Mesodermal cell (in vitro differentiated cells): ENCODE measurements around the gene SORCS3.

Source experiments
- H3K27ac ChIP-seq: 2 replicates; pipeline ENCODE4 v1.7.0; 2013; ENCODE audit warnings: mild to moderate bottlenecking, low read depth, low read length, moderate library complexity; ENCODE audit not compliant: severe bottlenecking
- H3K36me3 ChIP-seq: 2 replicates; pipeline ENCODE4 v1.7.1; 2013; ENCODE audit warnings: mild to moderate bottlenecking, low read length, moderate library complexity; ENCODE audit not compliant: control insufficient read depth, insufficient read depth
- H3K4me1 ChIP-seq: one replicate; pipeline ENCODE4 v1.7.1; 2013; ENCODE audit warnings: mild to moderate bottlenecking, low read length; ENCODE audit not compliant: insufficient read depth, control insufficient read depth, poor library complexity, severe bottlenecking
- H3K4me3 ChIP-seq: 2 replicates; pipeline ENCODE4 v1.7.0; 2013; ENCODE audit warnings: low read length, control low read depth, mild to moderate bottlenecking; ENCODE audit not compliant: insufficient read depth, poor library complexity, severe bottlenecking; ENCODE audit errors: extremely low read depth
- H3K9me3 ChIP-seq: 2 replicates; pipeline ENCODE4 v1.7.1; 2013; ENCODE audit warnings: mild to moderate bottlenecking, low read length, moderate library complexity; ENCODE audit not compliant: control insufficient read depth
- WGBS, 2 experiments: methylation state at CpG; one replicate each; pipeline ENCODE4 v1.1.5; 2013; ENCODE audit warnings: missing lambda C conversion rate in 2 of 2; ENCODE audit not compliant: insufficient coverage in 2 of 2; 5-methylcytosine and 5-hydroxymethylcytosine counted together

Gene SORCS3

DNA sequence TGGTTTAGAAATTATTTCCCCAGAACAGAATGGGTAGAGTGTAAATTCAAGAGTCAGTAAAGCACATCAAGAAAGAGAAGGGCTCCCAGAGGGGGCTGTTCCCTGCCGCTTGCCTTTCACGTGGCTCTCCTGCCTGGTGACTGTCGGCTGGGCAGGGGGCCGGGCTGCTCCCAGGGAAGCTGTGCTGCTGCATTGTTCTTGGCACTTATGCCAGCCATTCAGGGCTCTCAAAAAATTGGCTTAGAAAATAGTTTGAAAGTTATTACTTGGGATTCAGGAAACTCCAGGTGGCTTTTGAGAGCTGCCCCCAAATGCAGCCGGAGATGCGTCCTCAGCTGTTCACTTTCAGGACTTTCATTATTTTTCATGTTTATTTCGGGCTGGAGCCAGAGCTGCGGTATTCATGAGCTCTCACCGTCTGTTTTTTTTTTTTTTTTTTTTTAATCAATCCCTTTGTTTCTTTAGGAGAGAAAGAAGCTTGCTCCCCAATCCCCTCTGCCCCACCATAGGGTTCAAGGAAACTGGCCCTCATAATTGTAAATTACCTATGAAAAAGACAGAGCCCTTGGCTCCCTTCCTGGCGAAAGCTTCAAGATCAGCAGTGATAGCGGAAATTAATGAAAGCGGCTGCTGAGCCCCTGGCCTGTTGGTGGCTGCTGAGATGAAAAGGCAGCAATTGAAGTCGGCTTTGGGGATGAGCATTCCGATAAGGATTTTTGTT lies 94.1 kb downstream of the SORCS3 start:
- H3K9me3 ChIP-seq: no peaks in the 10 kb centered on the region
- WGBS, 2 experiments: 32 to 45% methylated on average over 7 to 8 of the region's 14 CpGs
- no peaks in the 10 kb centered on the region for H3K4me1 ChIP-seq
- no peaks in the 10 kb centered on the region for H3K36me3 ChIP-seq
- no peak overlapping the region for H3K4me3 ChIP-seq
- no peak overlapping the region for H3K27ac ChIP-seq

GRCh38 chr10:104735757-104736391 lies 94.8 kb downstream of the SORCS3 start:
- Histone ChIP-seq H3K4me3 (no peak overlapping the region), H3K27ac (no peak overlapping the region), H3K4me1 (no peaks in the 10 kb centered on the region), H3K9me3 (no peaks in the 10 kb centered on the region), H3K36me3 (no peaks in the 10 kb centered on the region)
- WGBS, 2 experiments: 80 to 87% methylated on average over 6 of the region's 10 CpGs

DNA sequence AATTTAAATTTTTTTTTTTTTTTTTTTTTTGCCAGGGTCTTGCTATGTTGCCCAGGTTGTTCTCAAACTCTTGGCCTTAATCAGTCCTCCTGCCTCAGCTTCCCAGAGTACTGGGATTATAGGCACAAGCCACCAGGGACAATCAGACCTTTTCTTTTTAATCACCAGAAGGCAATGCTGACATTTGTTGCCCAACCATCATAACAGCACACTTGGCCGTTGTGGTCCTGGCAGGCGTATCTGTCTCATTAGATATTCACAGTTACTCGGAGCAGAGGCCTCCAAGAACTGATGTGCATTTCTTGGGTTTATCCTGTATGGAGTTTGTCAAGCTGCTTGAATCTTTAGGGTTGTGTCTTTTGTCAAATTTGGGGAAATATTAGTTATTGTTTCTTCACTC lies 100.0 kb downstream of the SORCS3 start:
- no peaks in the 10 kb centered on the region for H3K9me3 ChIP-seq
- 90% methylated on average over 2 of the region's 3 CpGs; no CpG with 5 or more reads in 1 of the 2 experiments for WGBS, 2 experiments
- no peaks in the 10 kb centered on the region for H3K4me1 ChIP-seq
- H3K27ac ChIP-seq: no peak overlapping the region
- no peak overlapping the region for H3K4me3 ChIP-seq
- H3K36me3 ChIP-seq: no peaks in the 10 kb centered on the region

DNA sequence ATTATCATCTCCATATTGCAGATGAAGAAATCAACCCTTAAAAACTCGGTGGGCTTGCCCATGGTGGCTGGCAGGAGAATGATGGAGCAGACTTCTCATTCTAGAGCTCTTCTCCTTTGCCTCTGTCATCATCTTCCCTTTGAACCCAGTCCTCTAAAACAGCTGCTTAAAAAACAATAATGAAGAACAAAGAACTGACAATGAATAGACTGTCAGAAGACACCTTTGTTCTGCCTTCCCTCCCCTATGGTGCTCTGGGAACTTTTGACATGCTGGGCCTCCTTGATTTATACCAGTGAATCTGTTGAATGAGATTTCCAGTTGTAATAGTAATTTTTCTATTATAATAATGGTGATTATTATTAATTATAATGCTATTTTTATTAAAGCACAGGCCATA lies 103.0 kb downstream of the SORCS3 start:
- 50% methylated on average over 1 of the region's 1 CpG; no CpG with 5 or more reads in 1 of the 2 experiments for WGBS, 2 experiments
- H3K9me3 ChIP-seq: no peaks in the 10 kb centered on the region
- no peaks in the 10 kb centered on the region for H3K36me3 ChIP-seq

DNA sequence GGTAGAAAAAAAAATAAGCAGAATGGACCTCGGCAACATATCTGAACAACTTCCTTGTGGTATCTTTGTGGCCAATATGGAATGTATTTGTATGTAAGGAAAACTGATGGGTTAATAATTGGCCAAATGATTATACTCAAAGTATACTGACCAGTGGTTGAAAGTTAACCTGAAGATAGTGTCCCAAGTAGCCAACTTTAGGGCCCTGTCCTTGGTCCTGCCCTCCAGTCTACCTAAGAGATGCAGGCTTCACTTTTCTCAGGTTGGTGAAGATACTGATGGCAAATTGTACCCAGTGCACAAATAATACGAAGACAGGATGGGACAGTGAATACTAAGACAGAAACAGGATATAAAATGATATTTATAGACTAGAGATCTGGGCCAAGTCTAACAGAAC lies 109.2 kb downstream of the SORCS3 start:
- whole genome bisulfite sequencing, 2 experiments: 60 to 92% methylated on average over 1 to 2 of the region's 2 CpGs
- no peak overlapping the region for H3K27ac ChIP-seq

More for the DNA sequence above, 103.0 kb downstream of the SORCS3 start:
- Histone ChIP-seq H3K4me3 (no peak overlapping the region), H3K27ac (no peak overlapping the region), H3K4me1 (no peaks in the 10 kb centered on the region)

GRCh38 chr10:104762793-104763192 lies 121.7 kb downstream of the SORCS3 start:
- WGBS, 2 experiments: 74 to 76% methylated on average over 3 of the region's 4 CpGs
- Histone ChIP-seq H3K9me3 (no peaks in the 10 kb centered on the region), H3K36me3 (no peaks in the 10 kb centered on the region), H3K4me3 (no peak overlapping the region), H3K4me1 (no peaks in the 10 kb centered on the region), H3K27ac (no peak overlapping the region)

More for the DNA sequence above, 109.2 kb downstream of the SORCS3 start:
- Histone ChIP-seq H3K4me1 (no peaks in the 10 kb centered on the region), H3K36me3 (no peaks in the 10 kb centered on the region), H3K4me3 (no peak overlapping the region), H3K9me3 (no peaks in the 10 kb centered on the region)

- Histone ChIP-seq H3K36me3 (no peaks in the 10 kb centered on the region), H3K27ac (no peak overlapping the region), H3K4me3 (no peak overlapping the region), H3K4me1 (no peaks in the 10 kb centered on the region), H3K9me3 (no peaks in the 10 kb centered on the region)
- 88 to 100% methylated on average over 1 of the region's 2 CpGs for WGBS, 2 experiments
These were observed 125.3 kb downstream of the SORCS3 start for GRCh38 chr10:104766341-104766740.

DNA sequence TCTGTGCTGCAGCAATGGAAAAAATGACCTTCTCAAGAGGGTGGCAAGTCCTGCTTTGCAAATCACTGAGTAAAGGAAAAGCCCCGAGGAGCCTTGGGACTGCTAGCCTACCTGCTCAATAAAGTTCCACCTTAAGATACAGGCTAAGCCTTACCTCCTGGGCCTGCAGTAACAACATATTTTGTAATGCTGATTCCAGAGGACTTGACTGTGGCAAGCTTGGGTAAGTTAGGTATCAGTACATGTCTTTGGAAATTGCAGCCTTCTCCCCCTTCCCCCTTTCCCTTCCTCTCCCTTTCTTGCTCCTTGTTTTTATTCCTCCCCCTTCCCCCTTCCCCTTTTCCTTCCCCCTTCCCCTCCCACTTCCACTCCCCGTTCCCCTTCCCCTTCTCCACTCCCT lies 126.2 kb downstream of the SORCS3 start:
- Histone ChIP-seq H3K27ac (no peak overlapping the region), H3K4me3 (no peak overlapping the region), H3K36me3 (no peaks in the 10 kb centered on the region), H3K4me1 (no peaks in the 10 kb centered on the region), H3K9me3 (no peaks in the 10 kb centered on the region)
- 44 to 83% methylated on average over 1 of the region's 2 CpGs for WGBS, 2 experiments

DNA sequence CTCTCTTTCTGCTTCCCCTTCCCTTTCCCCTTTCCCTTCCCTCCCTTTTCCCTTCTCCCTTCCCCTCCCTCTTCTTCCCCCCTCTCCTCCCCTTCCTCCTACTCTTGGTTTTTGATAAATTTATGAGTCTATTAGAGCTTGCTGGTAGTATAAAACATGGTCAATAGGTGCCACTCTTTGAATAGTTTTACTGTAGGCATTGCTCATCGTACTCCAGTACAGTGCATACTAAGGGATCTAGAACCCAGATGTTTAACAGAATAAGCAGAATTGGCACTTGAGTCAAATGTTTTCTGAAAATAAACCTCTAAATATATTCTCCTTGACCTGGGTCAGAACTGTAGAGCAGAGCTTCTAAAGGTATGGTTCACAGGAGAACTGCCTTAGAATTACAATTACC lies 126.7 kb downstream of the SORCS3 start:
- Histone ChIP-seq H3K27ac (no peak overlapping the region), H3K4me1 (no peaks in the 10 kb centered on the region), H3K36me3 (no peaks in the 10 kb centered on the region), H3K4me3 (no peak overlapping the region), H3K9me3 (no peaks in the 10 kb centered on the region)
- 100% methylated on average over 1 of the region's 1 CpG for WGBS, 2 experiments

GRCh38 chr10:104773105-104773504 lies 132.0 kb downstream of the SORCS3 start:
- Histone ChIP-seq H3K4me3 (no peak overlapping the region), H3K36me3 (no peaks in the 10 kb centered on the region), H3K9me3 (no peaks in the 10 kb centered on the region), H3K4me1 (peaks cover 4% of the 10 kb centered on the region), H3K27ac (no peak overlapping the region)
- 85 to 94% methylated on average over 2 of the region's 3 CpGs for WGBS, 2 experiments

DNA sequence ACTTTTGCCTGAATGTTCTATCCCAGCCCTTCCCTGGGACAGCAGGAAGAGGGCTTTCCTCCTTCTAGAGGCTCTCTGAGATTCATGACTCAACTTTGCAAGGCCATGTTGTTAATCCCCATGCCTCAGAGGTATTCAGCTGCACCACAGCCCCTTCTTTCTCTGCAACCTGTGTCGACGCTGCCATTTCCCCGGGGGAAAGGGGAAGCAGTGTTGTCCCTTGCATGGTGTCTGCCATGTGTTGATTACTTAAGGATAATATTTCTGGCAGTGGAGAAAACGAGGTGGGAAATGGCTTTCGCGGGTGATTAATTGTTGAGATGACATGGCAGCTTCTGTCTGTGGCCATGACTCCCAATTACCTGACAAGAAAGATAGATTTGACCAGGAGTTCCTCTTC lies 133.1 kb downstream of the SORCS3 start:
- 86 to 92% methylated on average over 3 to 4 of the region's 6 CpGs for whole genome bisulfite sequencing, 2 experiments

More for the DNA sequence above, 133.1 kb downstream of the SORCS3 start:
- H3K4me3 ChIP-seq: no peak overlapping the region
- H3K4me1 ChIP-seq: peaks cover 4% of the 10 kb centered on the region
- H3K27ac ChIP-seq: no peak overlapping the region
- no peaks in the 10 kb centered on the region for H3K36me3 ChIP-seq
- H3K9me3 ChIP-seq: no peaks in the 10 kb centered on the region
